Upper lobe of left lung (tissue), 6 donors: Measurements from ENCODE around the gene METTL9. TPM values are rescaled to one million over a fixed set of nuclear protein-coding genes. Genes with fewer than 3 reads are reported as not detected.
"Not testable (repeated sequence)": the region's sequence is repeated elsewhere in the genome, so short reads cannot be mapped to it uniquely, and the experiment has no call there.

Experiments used
- ATAC-seq, 2 donors: fragments of 200-7000 bp; cut with Tn5 transposase; one replicate each; pipeline ENCODE4 v1.9.1; 2022; ENCODE audit warnings: mild to moderate bottlenecking in 2 of 2, moderate library complexity in 2 of 2; ENCODE audit not compliant: low FRiP score in 2 of 2
- DNase-seq, 2 donors: peaks; one replicate each; pipeline ENCODE4 v3.0.0-alpha.2; 2019 to 2020
- H3K27ac ChIP-seq, 4 donors: fragments of 200-600 bp; sonication (generic); one replicate each; pipeline ENCODE4 v1.5.1; 2016 to 2019
- H3K27me3 ChIP-seq, 4 donors: fragments of 200-600 bp; sonication (generic); one replicate each; pipeline ENCODE4 v1.5.1; 2017 to 2019
- H3K36me3 ChIP-seq, 4 donors: fragments of 200-600 bp; sonication (generic); one replicate each; pipeline ENCODE4 v1.5.1; 2016 to 2019
- H3K4me1 ChIP-seq, 4 donors: fragments of 200-600 bp; sonication (generic); one replicate each; pipeline ENCODE4 v1.5.1; 2018 to 2019
- H3K4me3 ChIP-seq, 4 donors: fragments of 200-600 bp; sonication (generic); one replicate each; pipeline ENCODE4 v1.5.1; 2017 to 2019; ENCODE audit warnings: mild to moderate bottlenecking in 2 of 4, moderate library complexity in 1 of 4
- H3K9me3 ChIP-seq, 4 donors: fragments of 200-600 bp; sonication (generic); one replicate each; pipeline ENCODE4 v1.5.1; 2018 to 2019
- EP300 ChIP-seq, 4 donors: sonication (generic); formaldehyde crosslinking; IDR thresholded peaks; one replicate each; pipeline ENCODE4 v1.5.1; 2017; ENCODE audit warnings: antibody characterized with exemption in 4 of 4, control low read depth in 2 of 4
- POLR2A ChIP-seq, 4 donors: fragments of 450-650 bp; IDR thresholded peaks; one replicate each; pipeline ENCODE4 v1.5.1; 2016 to 2017; ENCODE audit warnings: antibody characterized with exemption in 4 of 4, mild to moderate bottlenecking in 2 of 4
- POLR2AphosphoS5 ChIP-seq, 2 donors: sonication (generic); formaldehyde crosslinking; IDR thresholded peaks; one replicate each; pipeline ENCODE4 v1.5.1; 2017; ENCODE audit warnings: antibody characterized with exemption in 2 of 2
- WGBS, 2 donors: methylation state at CpG; one replicate each; pipeline ENCODE4 v1.1.5; 2017 to 2018; 5-methylcytosine and 5-hydroxymethylcytosine counted together
- total RNA-seq, 6 donors: library from RNA; depleted of rRNA in 4 of 6; stranded (reverse); fragments of >200 nt in 4 of 6; gene quantifications; one replicate each; pipeline versions ENCODE4 v1.1.0 to v1.2.1, GENCODE V29; 2016 to 2021
- TF ChIP-seq, protein P1 (sequence below), 6 experiments: fragments of 450-650 bp in 4 of 6; fragments of 200-600 bp in 2 of 6; sonication (generic) in 2 of 6; IDR thresholded peaks; one replicate each; pipeline ENCODE4 v1.5.1; 2016 to 2019; ENCODE audit warnings: antibody characterized with exemption in 6 of 6
- donor health status: DM: no; HTN: no; CAD: no; lungs with moderate emphysema.
- donor health status: DM: no; HTN: yes; CAD: no; lungs with severe emphysema.

The METTL9 gene
- total RNA-seq, 6 donors from 2014 or later, result 57.1 to 120 (median 93.3) TPM

DNA sequence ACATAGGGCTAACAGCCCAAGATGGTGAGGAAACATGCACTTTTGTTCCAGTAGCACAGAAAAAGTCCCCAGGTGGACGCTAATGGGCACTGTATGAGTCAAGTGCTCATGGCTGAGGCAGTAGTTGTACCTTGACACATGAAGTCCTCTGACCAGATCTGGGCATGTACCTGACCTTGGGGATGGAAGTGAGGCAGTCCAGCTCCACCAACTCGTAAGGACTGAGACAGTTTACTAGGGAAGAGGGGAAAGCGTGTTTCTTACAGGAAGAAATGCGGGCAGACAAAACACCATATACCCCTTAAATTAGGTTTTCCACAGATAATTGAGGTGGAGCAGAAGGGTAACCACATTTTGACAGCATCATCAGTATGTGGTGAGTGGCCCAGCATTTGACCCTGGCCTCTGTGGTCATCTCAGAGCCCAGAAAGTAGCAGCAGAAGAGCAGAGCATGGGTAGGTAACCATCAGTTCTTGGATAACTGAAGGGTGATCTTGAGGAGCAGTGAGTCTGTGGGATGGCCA, 32.4 kb upstream of the METTL9 start:
- DNase-seq, result no peak
- Histone ChIP-seq H3K9me3 (no peaks in the 10 kb centered on the region), H3K27ac (no peak overlapping the region), H3K4me3 (no peak overlapping the region), H3K36me3 (no peaks in the 10 kb centered on the region), H3K4me1 (peaks cover 0 to 6% (median 2%) of the 10 kb centered on the region in 4 donors), H3K27me3 (no peaks in the 10 kb centered on the region)
- ATAC-seq, result peak in 1 of 2 donors; percentile 2
- TF ChIP-seq POLR2A (IDR thresholded peaks at IDR 0.05), result no peak
- no peak for TF ChIP-seq POLR2AphosphoS5 (IDR thresholded peaks at IDR 0.05)
- TF ChIP-seq EP300 (IDR thresholded peaks at IDR 0.05), result no peak
- TF ChIP-seq, protein P1, sequence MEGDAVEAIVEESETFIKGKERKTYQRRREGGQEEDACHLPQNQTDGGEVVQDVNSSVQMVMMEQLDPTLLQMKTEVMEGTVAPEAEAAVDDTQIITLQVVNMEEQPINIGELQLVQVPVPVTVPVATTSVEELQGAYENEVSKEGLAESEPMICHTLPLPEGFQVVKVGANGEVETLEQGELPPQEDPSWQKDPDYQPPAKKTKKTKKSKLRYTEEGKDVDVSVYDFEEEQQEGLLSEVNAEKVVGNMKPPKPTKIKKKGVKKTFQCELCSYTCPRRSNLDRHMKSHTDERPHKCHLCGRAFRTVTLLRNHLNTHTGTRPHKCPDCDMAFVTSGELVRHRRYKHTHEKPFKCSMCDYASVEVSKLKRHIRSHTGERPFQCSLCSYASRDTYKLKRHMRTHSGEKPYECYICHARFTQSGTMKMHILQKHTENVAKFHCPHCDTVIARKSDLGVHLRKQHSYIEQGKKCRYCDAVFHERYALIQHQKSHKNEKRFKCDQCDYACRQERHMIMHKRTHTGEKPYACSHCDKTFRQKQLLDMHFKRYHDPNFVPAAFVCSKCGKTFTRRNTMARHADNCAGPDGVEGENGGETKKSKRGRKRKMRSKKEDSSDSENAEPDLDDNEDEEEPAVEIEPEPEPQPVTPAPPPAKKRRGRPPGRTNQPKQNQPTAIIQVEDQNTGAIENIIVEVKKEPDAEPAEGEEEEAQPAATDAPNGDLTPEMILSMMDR (IDR thresholded peaks at IDR 0.05), result no peak
- WGBS, 2 donors, result 72 to 92% methylated on average over 4 of the region's 4 CpGs

- not testable (repeated sequence) for H3K36me3 ChIP-seq, H3K4me3 ChIP-seq, DNase-seq, H3K27ac ChIP-seq, H3K27me3 ChIP-seq, H3K4me1 ChIP-seq, ATAC-seq, H3K9me3 ChIP-seq
- 96 to 97% methylated on average over 4 of the region's 4 CpGs for WGBS, 2 donors
Measured at GRCh38 chr16:21567496-21567895, 31.9 kb upstream of the METTL9 start.

DNA sequence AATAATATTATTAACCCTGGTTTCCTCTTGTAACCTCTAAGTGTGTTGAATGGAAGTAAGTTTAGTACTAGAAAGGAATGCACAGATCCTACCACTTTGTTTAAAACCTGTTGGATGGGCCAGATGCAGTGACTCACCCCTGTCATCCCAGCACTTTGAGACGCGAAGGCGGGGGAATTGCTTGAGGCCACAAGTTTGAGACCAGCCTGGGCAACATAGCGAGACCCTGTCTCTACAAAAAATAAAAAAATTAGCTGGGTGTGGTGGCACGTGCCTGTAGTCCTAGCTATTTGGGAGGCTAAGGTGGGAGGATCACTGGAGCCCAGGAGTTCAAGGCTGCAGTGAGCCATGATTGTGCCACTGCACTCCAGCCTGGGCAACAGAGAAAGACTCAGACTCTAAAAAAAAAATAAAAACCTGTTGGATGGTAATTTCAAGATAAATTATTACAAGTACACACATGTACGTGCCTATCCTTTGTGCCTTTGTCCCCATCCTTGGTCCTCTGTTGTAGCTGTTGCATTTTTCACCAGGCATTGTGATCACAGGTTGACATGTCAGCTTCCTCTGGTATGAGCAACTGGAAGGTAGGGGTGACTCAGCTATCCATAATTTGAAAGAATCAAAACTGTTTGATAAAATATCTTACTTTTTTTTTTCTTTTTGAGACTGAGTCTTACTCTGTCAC, 30.7 kb upstream of the METTL9 start:
- Histone ChIP-seq H3K4me3 (no peak overlapping the region), H3K36me3 (no peaks in the 10 kb centered on the region), H3K27me3 (no peaks in the 10 kb centered on the region), H3K27ac (no peak overlapping the region), H3K9me3 (no peaks in the 10 kb centered on the region), H3K4me1 (peaks cover 0 to 6% (median 2%) of the 10 kb centered on the region in 4 donors)
- WGBS, 2 donors, result 88 to 92% methylated on average over 6 of the region's 6 CpGs
- ATAC-seq (no peak), DNase-seq (no peak)
- TF ChIP-seq EP300 (IDR thresholded peaks at IDR 0.05), result no peak

DNA sequence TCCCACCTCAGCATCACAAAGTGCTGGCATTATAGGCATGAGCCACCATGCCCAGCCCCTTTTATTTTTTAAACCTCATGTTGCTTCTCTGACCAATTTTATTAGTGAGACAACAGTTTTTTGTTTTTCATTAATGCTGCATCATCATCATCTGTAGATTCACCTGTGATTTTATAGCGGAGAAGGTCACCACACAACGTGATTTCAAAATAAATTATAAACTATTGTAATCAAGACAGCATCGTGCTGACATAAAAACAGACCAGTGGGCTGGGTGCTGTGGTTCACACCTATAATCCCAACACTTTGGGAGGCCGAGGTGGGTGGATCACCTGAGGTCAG, 28.7 kb upstream of the METTL9 start:
- H3K4me1 ChIP-seq, result peaks cover 0 to 3% (median under 1%) of the 10 kb centered on the region in 4 donors

DNA sequence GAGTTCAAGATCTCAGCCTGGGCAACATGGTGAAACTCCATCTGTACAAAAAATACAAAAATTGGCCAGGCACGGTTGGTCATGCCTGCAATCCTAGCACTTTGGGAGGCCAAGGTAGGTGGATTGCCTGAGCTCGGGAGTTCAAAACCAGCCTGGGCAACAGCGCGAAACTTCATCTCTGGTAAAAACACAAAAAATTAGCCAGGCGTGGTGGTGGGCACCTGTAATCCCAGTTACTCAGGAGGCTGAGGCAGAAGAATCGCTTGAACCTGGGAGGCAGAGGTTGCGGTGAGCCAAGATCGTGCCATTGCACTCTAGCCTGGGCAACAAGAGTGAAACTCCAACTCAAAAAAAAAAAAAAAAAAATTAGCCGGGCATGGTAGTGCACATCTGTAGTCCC, 25.9 kb upstream of the METTL9 start:
- not testable (repeated sequence) for ATAC-seq, H3K27me3 ChIP-seq, DNase-seq, H3K4me3 ChIP-seq, H3K27ac ChIP-seq, H3K9me3 ChIP-seq, H3K4me1 ChIP-seq, H3K36me3 ChIP-seq
- 98% methylated on average over 9 of the region's 9 CpGs for WGBS, 2 donors

More for the DNA sequence above, 28.7 kb upstream of the METTL9 start:
- 82 to 85% methylated on average over 4 of the region's 4 CpGs for WGBS, 2 donors
- ATAC-seq (no peak), DNase-seq (no peak)
- Histone ChIP-seq H3K9me3 (no peaks in the 10 kb centered on the region), H3K4me3 (no peak overlapping the region), H3K27ac (no peak overlapping the region), H3K36me3 (no peaks in the 10 kb centered on the region), H3K27me3 (no peaks in the 10 kb centered on the region)
- TF ChIP-seq POLR2AphosphoS5 (IDR thresholded peaks at IDR 0.05) (no peak), EP300 (IDR thresholded peaks at IDR 0.05) (no peak), POLR2A (IDR thresholded peaks at IDR 0.05) (no peak)
- TF ChIP-seq, protein P1 (IDR thresholded peaks at IDR 0.05), result no peak

- no peak overlapping the region for H3K4me3 ChIP-seq
- H3K9me3 ChIP-seq, result no peaks in the 10 kb centered on the region
- no peak overlapping the region for H3K27ac ChIP-seq
- DNase-seq, result no peak
- WGBS, 2 donors, result 73 to 80% methylated on average over 4 of the region's 4 CpGs
- ATAC-seq, result no peak
- H3K36me3 ChIP-seq, result no peaks in the 10 kb centered on the region
- TF ChIP-seq EP300 (IDR thresholded peaks at IDR 0.05) (no peak), POLR2A (IDR thresholded peaks at IDR 0.05) (no peak), POLR2AphosphoS5 (IDR thresholded peaks at IDR 0.05) (no peak)
- TF ChIP-seq, protein P1 (IDR thresholded peaks at IDR 0.05), result no peak
- H3K27me3 ChIP-seq, result no peaks in the 10 kb centered on the region
- no peaks in the 10 kb centered on the region for H3K4me1 ChIP-seq
Measured at GRCh38 chr16:21574372-21574771, 25.0 kb upstream of the METTL9 start.

GRCh38 chr16:21576323-21576722, 23.1 kb upstream of the METTL9 start:
- DNase-seq, H3K27me3 ChIP-seq, H3K4me1 ChIP-seq, H3K4me3 ChIP-seq, H3K27ac ChIP-seq, H3K36me3 ChIP-seq, H3K9me3 ChIP-seq, ATAC-seq: not testable (repeated sequence)
- WGBS, 2 donors, result 94 to 97% methylated on average over 2 of the region's 2 CpGs

DNA sequence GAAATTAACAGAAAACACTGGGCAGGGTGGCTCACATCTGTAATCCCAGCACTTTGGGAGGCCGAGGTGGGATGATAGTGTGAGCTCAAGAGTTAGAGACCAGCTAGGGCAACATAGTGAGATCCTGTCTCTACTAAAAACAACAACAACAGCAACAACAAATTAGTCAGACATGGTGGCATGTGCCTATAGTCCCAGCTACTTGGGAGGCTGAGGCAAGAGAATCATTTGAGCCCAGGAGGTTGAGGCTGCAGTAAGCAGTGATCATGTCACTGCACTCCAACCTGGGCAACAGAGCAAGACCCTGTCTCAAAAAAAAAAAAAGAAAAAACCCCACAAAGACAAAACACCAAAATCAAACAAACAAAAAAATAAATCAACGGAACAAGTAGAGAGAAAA, 21.9 kb upstream of the METTL9 start:
- not testable (repeated sequence) for H3K27me3 ChIP-seq, H3K27ac ChIP-seq, ATAC-seq, H3K9me3 ChIP-seq, H3K4me3 ChIP-seq, DNase-seq, H3K4me1 ChIP-seq, H3K36me3 ChIP-seq
- WGBS, 2 donors, result 63 to 90% methylated on average over 2 of the region's 2 CpGs

GRCh38 chr16:21578311-21578710, 21.1 kb upstream of the METTL9 start:
- not testable (repeated sequence) for H3K27me3 ChIP-seq, H3K36me3 ChIP-seq, H3K9me3 ChIP-seq, H3K27ac ChIP-seq, ATAC-seq, DNase-seq, H3K4me3 ChIP-seq, H3K4me1 ChIP-seq
- WGBS, 2 donors, result 91 to 94% methylated on average over 5 of the region's 5 CpGs

DNA sequence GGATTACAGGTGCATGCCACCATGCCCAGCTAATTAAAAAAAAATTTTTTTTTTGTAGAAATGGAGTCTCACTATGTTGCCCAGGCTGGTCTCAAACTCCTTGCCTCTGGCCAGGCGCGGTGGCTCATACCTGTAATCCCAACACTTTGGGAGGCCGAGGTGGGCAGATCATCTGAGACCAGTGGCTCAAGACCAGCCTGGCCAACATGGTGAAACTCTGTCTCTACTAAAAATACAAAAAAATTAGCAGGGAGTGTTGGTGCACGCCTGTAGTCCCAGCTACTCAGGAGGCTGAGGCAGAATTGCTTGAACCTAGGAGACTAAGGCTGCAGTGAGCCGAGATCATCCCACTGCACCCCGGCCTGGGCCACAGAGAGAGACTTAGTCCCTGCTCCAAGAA, 19.2 kb upstream of the METTL9 start:
- 94 to 97% methylated on average over 6 of the region's 6 CpGs for WGBS, 2 donors
- H3K4me3 ChIP-seq, DNase-seq, H3K9me3 ChIP-seq, H3K27me3 ChIP-seq, H3K4me1 ChIP-seq, H3K27ac ChIP-seq, ATAC-seq, H3K36me3 ChIP-seq: not testable (repeated sequence)
